Stimulated activated CD8-positive, alpha-beta memory T cell treated with anti-CD3 and anti-CD28 coated beads, Interleukin-7, amount 100 ng/mL, for 1 hour (primary cell): ENCODE results near the gene AP5Z1.
"Not testable (repeated sequence)": the region's sequence is repeated elsewhere in the genome, so short reads cannot be mapped to it uniquely, and the experiment has no call there.

Source experiments
- DNase-seq, 2 donors: peaks; one replicate each; pipeline ENCODE4 v3.0.0-alpha.2; 2020; ENCODE audit warnings: low read depth in 2 of 2

The AP5Z1 gene

GRCh38 chr7:4801839-4802231, 26.4 kb downstream of the AP5Z1 start:
- DNase-seq = no peak

GRCh38 chr7:4802577-4802976, 27.2 kb downstream of the AP5Z1 start:
- not testable (repeated sequence) for DNase-seq

GRCh38 chr7:4803397-4804241, 28.2 kb downstream of the AP5Z1 start:
- DNase-seq = no peak

DNA sequence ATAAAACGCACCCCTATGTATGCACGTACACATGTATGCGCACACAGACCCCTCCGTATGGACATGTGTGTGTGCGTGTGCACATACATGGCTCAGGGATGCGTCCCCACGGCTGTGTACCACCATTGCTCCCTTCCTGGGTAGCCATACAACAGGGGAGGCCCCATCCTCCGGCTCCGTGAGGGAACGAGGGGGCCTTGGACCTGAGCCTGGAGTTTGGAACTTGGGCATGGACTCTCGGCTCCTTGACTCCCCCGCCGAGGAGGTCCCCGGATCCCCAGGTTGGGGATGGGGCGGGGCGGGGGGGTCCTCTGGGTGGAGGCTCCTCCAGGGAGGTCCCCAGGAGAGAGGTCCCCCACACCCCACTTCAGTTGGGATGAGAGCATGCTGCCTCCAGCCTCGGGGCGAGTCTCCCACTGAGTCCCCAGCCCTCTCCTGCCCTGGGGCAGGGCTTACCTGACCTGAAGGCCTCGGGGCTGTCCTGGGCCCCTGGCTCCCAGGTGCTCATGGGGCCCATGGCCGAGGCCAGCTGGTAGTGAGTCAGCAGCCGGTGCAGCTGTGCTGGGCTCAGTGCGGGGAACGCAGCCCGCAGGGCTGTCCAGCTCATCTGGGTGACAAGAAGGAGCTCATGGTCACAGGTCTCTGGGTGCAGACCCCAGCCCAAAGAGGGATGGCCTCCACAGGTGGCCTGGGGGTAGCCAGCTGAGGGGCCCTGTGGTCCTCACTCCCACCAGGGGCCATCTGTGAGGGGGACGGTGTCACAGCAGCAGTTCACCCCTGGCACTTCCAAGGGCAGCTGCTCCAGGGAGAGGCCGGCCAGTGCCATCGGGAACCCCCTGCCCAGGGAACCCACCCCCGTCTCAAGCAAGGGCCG, 29.9 kb downstream of the AP5Z1 start:
- no peak for DNase-seq

- no peak for DNase-seq
Measured at GRCh38 chr7:4805984-4806300, 30.5 kb downstream of the AP5Z1 start.

DNA sequence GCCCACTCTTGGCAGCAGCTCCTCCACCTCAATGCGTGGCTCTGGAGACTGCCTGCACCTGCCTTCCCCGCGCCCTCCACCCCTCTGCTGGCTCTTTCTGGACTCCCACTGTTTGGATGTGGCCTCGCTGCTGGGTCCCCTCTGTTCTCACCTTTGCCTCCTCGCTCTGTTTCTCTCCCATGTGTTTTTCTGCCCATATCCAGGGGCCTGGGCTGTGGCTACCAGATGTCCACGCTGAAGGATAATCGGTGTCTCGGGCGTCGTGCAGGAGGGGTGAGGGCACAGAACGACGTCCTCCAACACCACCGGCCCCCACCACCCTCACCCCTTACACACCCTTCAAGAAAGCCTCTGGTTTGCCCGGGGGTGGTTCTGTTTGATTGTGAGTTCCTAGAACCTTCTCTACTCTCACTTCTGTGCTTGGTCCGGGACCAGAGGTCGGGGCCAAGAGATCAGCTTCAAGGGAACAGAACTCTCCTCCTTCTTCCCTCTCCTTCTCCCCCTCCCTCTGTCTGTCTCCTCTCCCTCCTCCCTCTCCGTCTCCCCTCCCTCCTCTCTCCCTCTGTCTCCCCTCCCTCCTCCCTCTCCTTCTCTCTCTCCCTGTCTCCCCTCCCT, 31.7 kb downstream of the AP5Z1 start:
- DNase-seq = no peak

DNA sequence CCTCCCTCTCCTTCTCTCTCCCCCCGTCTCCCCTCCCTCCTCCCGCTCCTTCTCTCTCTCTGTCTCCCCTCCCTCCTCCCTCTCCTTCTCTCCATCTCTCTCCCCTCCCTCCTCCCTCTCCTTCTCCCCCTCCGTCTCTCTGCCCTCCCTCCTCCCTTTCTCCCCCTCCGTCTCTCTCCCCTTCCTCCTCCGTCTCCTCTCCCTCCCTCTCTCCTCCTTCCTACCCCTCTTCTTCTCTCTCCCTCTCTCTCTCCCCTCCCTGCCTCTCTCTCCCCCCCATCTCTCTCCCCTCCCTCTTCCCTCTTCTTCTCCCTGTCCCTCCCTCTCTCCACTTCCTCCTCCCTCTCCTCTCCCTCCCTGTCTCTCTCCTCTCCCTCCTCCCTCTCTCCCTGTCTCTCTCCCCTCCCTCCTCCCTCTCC, 32.2 kb downstream of the AP5Z1 start:
- DNase-seq = no peak

- DNase-seq = no peak
Measured at GRCh38 chr7:4808026-4808425, 32.6 kb downstream of the AP5Z1 start.

GRCh38 chr7:4808565-4808964, 33.1 kb downstream of the AP5Z1 start:
- DNase-seq = no peak

DNA sequence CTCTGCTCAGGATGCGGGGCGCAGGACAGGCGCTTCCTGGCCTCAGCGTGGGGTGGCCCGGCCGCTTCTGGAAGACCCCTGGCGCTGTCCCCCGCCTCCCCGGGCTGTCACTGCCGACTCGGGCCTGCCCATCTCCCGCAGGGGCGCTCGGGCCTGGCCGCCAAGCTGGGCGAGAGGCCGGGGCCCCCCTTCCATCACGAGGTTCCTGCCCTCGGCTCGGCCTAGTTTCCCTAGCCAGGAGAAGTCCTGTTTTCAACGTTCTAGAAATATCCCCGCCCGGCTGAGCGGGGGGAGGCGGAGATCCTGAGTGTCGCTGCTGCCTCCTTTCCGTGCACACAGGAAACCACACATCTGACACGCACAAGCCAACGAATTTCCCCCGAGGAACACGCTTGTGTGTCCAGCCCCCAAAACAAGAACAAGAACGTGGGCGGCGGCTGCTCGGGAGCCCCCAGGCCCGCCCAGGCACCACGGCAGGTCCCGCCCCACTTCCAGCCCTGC, 33.7 kb downstream of the AP5Z1 start:
- DNase-seq = no peak

DNA sequence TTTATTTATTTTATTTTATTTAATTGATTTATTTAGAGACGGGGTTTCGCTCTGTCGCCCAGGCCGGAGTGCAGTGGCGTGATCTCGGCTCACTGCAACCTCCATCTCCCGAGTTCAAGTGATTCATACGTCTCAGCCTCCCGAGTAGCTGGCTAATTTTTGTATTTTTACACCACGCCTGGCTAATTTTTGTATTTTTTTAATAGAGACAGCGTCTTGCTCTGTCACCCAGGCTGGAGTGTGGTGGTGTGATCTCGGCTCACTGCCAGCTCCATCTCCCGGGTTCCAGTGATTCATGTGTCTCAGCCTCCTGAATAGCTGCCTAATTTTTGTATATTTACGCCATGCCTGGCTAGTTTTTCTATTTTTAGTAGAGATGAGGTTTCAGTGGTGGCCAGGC, 34.2 kb downstream of the AP5Z1 start:
- DNase-seq = no peak

DNA sequence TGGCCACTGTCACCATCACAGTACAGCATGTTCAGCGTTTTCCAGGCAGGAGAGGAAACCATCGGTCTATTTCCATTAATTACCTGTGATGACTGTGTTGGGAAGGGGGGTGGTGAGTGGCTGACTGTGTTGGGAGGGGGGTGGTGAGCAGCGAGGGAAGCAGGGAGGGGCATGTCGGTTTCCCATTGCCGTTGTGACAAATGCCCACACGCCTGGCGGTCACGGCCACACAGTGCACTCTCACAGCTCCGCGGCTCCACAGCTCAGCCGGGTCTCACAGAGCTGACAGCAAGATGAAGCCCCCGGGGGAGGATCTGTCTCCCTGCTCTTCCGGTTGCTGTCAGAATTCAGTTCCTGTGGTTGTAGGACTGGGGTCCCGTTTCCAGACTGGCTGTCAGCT, 39.0 kb downstream of the AP5Z1 start:
- DNase-seq = no peak

GRCh38 chr7:4815121-4815520, 39.7 kb downstream of the AP5Z1 start:
- no peak for DNase-seq

- no peak for DNase-seq
Measured at GRCh38 chr7:4815609-4816418, 40.4 kb downstream of the AP5Z1 start.

GRCh38 chr7:4816419-4817080, 41.1 kb downstream of the AP5Z1 start:
- no peak for DNase-seq

DNA sequence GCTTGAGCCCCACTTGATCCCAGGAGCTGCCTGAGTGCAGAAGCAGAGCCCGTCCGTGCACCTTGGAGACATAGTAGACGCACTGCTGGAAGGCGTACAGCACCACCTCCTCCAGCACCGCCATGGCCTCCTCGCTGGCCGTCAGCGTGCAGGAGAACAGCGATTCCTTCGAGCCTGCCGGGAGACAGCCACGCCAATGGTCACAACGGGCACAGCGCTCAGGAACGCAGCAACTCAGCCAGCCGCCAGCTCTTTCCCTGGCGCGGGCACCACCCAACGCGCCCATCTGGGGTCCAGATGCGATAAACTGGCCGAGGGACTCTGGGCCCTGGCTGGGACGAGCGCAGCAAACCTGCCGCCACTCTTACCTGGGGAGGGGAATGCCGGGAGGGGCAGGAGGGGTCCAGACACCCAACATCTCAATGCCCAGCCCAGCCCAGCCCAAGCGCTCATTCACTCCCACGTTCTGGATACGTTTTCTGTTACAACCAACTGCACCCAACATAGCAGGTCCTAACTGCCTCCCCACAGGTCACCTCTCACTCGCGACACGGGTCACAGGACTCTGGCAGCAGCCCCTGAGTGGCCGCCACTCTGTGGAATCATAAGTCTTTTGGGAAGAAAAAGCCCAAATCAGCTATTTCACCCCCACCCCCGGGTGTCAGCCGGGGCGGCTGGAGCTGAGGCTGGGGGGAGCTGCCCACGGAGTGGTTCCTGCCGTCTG, 41.9 kb downstream of the AP5Z1 start:
- no peak for DNase-seq

DNA sequence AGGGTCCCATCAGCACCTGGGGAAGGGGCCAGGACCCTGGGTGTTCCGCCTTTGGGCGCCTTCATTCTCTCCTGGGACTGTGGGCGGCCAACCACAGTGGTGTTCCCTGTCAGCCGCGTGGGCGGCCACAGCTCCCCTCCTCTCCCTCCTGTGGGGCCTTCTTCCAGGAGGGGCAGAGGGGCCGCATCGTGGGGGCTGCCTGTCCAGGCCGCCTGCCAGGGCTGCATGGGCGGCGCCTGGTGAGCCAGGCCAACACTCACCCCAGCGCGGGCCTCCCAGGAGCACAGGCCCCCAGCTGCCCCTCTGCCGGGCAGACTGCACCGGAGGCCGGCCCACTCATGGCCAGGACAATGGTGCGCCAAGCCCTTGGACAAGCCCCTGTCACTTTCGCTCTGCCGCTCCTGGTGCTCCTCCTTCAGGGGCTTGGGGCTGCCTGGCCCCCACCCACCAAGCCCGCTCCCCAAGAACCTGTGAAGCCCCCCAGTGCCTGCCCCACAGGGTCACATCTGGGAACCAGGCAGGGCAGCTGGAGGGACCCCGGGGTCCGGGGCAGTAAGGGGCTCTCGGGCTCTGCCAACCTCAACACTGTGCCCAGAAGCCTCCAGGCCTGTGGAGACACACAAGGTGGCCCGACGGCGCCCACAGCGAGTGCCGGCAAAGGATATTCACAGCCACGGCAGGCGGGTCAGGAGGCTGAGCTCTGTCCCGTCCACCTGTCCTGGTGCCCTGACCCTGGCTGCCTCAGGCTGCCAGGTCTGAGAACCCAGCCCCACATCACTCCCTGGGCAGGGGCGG, 42.8 kb downstream of the AP5Z1 start:
- no peak for DNase-seq

- DNase-seq = no peak
Measured at GRCh38 chr7:4819560-4820404, 44.4 kb downstream of the AP5Z1 start.
